Measurements from ENCODE around the gene RANBP9. TPM values are rescaled to one million over a fixed set of nuclear protein-coding genes. Genes with fewer than 3 reads are reported as not detected.
A peak's percentile ranks its signal among the peaks of the same experiment; 100 is the strongest.

Gene RANBP9
- total RNA-seq, 4 donors from 2014 or later, result 44.7 to 93.1 (median 63.3) TPM

- H3K4me3 ChIP-seq, result no peak overlapping the region
- no peaks in the 10 kb centered on the region for H3K27me3 ChIP-seq
- DNase-seq, result no peak
- no peaks in the 10 kb centered on the region for H3K9me3 ChIP-seq
- TF ChIP-seq CTCF (IDR thresholded peaks at IDR 0.05 in 4 of 5, conservative IDR thresholded peaks at IDR 0.05 in 1 of 5), result no peak
- TF ChIP-seq POLR2A (IDR thresholded peaks at IDR 0.05), result no peak
- in situ Hi-C loops (cut with MboI; ENCODE audit: low sequenced_read_pairs in 4 of 4), result no loop called here
- intact Hi-C loops (cut with DNase I; ENCODE audit: low total_unique reads), result no loop called here
- no peaks in the 10 kb centered on the region for H3K4me1 ChIP-seq
- peak overlapping the region in 1 of 4 donors; percentile 19 for H3K27ac ChIP-seq
- H3K36me3 ChIP-seq, result peaks cover 0 to 67% of the 10 kb centered on the region in 2 donors
- no peak for ATAC-seq
These were observed 121.8 kb downstream of the RANBP9 start for GRCh38 chr6:13589801-13590200.

- Histone ChIP-seq H3K9me3 (no peaks in the 10 kb centered on the region), H3K4me1 (no peaks in the 10 kb centered on the region), H3K36me3 (peaks cover 0 to 61% of the 10 kb centered on the region in 2 donors), H3K27me3 (no peaks in the 10 kb centered on the region), H3K27ac (no peak overlapping the region), H3K4me3 (no peak overlapping the region)
- no peak for ATAC-seq
- no peak for DNase-seq
- intact Hi-C loops (cut with DNase I; ENCODE audit: low total_unique reads), result no loop called here
- no peak for TF ChIP-seq POLR2A (IDR thresholded peaks at IDR 0.05)
- TF ChIP-seq CTCF (IDR thresholded peaks at IDR 0.05 in 4 of 5, conservative IDR thresholded peaks at IDR 0.05 in 1 of 5), result no peak
- in situ Hi-C loops (cut with MboI; ENCODE audit: low sequenced_read_pairs in 4 of 4), result no loop called here
These were observed 124.8 kb downstream of the RANBP9 start for GRCh38 chr6:13586603-13587542.

GRCh38 chr6:13581700-13582229 lies 129.9 kb downstream of the RANBP9 start:
- Histone ChIP-seq H3K36me3 (peaks cover 0 to 41% of the 10 kb centered on the region in 2 donors), H3K27me3 (no peaks in the 10 kb centered on the region), H3K9me3 (no peaks in the 10 kb centered on the region), H3K4me1 (peaks cover 10 to 11% of the 10 kb centered on the region in 2 donors), H3K27ac (no peak overlapping the region), H3K4me3 (no peak overlapping the region)
- ATAC-seq, result no peak
- TF ChIP-seq POLR2A (IDR thresholded peaks at IDR 0.05), result no peak
- TF ChIP-seq CTCF (IDR thresholded peaks at IDR 0.05 in 4 of 5, conservative IDR thresholded peaks at IDR 0.05 in 1 of 5), result no peak
- in situ Hi-C loops (cut with MboI; ENCODE audit: low sequenced_read_pairs in 4 of 4), result no loop called here
- no peak for DNase-seq
- intact Hi-C loops (cut with DNase I; ENCODE audit: low total_unique reads), result no loop called here

- H3K27ac ChIP-seq, result peak overlapping the region in 2 of 4 donors; percentile 4 to 52
- peaks cover 0 to 32% of the 10 kb centered on the region in 2 donors for H3K36me3 ChIP-seq
- intact Hi-C loops (cut with DNase I; ENCODE audit: low total_unique reads) (loop anchor here (10.0 kb wide), 1 partner anchor 95 kb away; the partner anchor contains the start of gene GFOD1), in situ Hi-C loops (cut with MboI; ENCODE audit: low sequenced_read_pairs in 4 of 4) (no loop called here)
- H3K4me1 ChIP-seq, result peaks cover 10 to 11% of the 10 kb centered on the region in 2 donors
- no peak overlapping the region for H3K4me3 ChIP-seq
- no peak for DNase-seq
- no peaks in the 10 kb centered on the region for H3K27me3 ChIP-seq
- TF ChIP-seq POLR2A (IDR thresholded peaks at IDR 0.05) (no peak), CTCF (IDR thresholded peaks at IDR 0.05 in 4 of 5, conservative IDR thresholded peaks at IDR 0.05 in 1 of 5) (no peak)
- no peaks in the 10 kb centered on the region for H3K9me3 ChIP-seq
- no peak for ATAC-seq
These were observed 131.7 kb downstream of the RANBP9 start for GRCh38 chr6:13579911-13580310.

Measured in gastrocnemius medialis (tissue), 4 donors.